Chondrocyte (in vitro differentiated cells): Measurements from ENCODE around the gene TOE1. TPM values are rescaled to one million over a fixed set of nuclear protein-coding genes. Genes with fewer than 3 reads are reported as not detected.

Experiments
- DNase-seq: peaks from one replicate; pipeline ENCODE4 v3.0.0; 2021; ENCODE audit warnings: mixed read lengths, low spot score
- H3K27ac Mint-ChIP-seq: one replicate; pipeline ENCODE4 v1.8.0; 2021; ENCODE audit warnings: mild to moderate bottlenecking, moderate library complexity, mixed read lengths; ENCODE audit not compliant: unreplicated experiment
- H3K27me3 Mint-ChIP-seq: 2 replicates; pipeline ENCODE4 v1.8.0; 2021; ENCODE audit warnings: low read depth, mixed read lengths
- H3K36me3 Mint-ChIP-seq: 2 replicates; pipeline ENCODE4 v1.8.0; 2021; ENCODE audit warnings: low read depth, mixed read lengths
- H3K4me1 Mint-ChIP-seq: 2 replicates; pipeline ENCODE4 v1.8.0; 2021; ENCODE audit warnings: low read depth, mild to moderate bottlenecking, mixed read lengths
- H3K4me3 Mint-ChIP-seq: one replicate; pipeline ENCODE4 v1.8.0; 2021; ENCODE audit warnings: mild to moderate bottlenecking, moderate library complexity, mixed read lengths; ENCODE audit not compliant: unreplicated experiment
- H3K9me3 Mint-ChIP-seq: 2 replicates; pipeline ENCODE4 v1.8.0; 2021; ENCODE audit warnings: low read depth, mixed read lengths
- total RNA-seq: library from RNA; stranded (reverse); gene quantifications from 3 replicates; pipeline ENCODE4 v1.2.1, GENCODE V29; 2021
- TF ChIP-seq, protein P1 (sequence below): fragments of 200-600 bp; sonication (generic); IDR thresholded peaks from 2 replicates; pipeline ENCODE4 v1.5.0; 2021; ENCODE audit warnings: antibody characterized with exemption, mild to moderate bottlenecking, moderate library complexity

The TOE1 gene
- total RNA-seq, 1 donor from 2014 or later: 5.2 TPM

DNA sequence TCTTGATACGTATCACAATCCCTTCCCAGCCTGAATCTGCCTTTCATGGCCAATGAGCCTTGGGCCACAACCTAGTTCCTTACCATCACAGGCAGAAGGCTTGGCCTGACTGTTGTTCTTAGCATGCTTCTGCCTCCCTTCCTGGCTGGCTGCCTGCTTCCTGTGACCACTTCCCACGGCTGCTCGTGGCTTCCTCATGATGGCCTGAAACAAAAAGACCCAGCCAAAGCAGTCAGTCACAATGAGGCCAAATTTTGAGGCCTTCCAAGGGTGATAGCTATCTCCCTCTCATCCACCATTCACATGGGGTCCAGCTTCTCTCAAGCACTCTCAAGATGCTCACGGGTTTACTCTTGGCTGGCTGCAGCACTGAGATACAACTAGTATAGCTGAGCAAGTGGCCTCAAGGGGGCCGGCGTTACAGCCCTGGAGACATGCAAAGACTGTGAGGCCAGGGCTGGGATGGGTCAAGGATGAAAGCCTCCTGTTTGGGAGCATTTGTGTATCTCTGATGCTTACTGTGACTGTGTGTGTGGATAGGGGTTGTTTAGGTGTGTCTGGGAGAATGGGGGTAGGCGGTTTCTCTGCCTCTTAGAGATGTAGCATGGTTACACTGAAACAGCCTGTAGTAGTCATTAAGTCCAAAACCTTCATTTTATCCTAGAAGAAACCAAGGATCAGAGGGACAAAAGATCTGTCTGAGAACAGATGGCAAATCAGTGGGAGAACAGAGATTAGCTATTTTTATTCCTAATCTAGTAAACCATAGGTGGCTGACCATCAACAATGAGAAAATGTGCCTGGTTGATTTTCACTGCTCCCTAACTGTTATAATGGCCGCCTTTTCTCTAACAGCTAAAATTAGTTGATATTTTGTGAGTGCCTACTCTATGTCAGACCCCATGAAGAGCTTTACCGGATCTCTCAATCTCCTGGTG lies 5.4 kb upstream of the TOE1 start:
- no peak overlapping the region for H3K27ac Mint-ChIP-seq
- H3K4me1 Mint-ChIP-seq: peaks cover 7% of the 10 kb centered on the region

DNA sequence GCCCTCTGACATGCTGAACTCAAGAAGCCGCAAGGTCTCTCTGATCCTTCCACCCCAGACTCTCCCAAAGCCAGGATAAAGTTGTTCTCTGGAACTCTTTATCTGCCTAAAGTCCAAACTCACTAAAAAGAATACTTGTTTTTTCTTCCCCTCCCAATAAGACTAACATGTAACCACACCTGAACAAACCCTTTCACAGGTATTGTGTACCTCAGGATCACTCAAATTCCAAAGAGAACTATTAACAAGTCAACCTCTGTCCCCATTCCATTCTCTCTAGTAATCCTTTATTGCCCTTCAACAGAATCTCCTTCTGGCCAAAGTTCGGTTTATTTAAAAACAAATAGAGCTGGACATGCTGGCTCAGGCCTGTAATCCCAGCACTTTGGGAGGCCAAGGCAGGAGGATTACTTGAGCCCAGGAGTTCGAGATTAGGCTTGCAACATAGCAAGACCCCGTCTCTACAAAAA lies 4.1 kb upstream of the TOE1 start:
- no peaks in the 10 kb centered on the region for H3K27me3 Mint-ChIP-seq
- no peaks in the 10 kb centered on the region for H3K9me3 Mint-ChIP-seq
- TF ChIP-seq, protein P1, sequence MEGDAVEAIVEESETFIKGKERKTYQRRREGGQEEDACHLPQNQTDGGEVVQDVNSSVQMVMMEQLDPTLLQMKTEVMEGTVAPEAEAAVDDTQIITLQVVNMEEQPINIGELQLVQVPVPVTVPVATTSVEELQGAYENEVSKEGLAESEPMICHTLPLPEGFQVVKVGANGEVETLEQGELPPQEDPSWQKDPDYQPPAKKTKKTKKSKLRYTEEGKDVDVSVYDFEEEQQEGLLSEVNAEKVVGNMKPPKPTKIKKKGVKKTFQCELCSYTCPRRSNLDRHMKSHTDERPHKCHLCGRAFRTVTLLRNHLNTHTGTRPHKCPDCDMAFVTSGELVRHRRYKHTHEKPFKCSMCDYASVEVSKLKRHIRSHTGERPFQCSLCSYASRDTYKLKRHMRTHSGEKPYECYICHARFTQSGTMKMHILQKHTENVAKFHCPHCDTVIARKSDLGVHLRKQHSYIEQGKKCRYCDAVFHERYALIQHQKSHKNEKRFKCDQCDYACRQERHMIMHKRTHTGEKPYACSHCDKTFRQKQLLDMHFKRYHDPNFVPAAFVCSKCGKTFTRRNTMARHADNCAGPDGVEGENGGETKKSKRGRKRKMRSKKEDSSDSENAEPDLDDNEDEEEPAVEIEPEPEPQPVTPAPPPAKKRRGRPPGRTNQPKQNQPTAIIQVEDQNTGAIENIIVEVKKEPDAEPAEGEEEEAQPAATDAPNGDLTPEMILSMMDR: no peak
- peaks cover 16% of the 10 kb centered on the region for H3K4me1 Mint-ChIP-seq
- peaks cover 3% of the 10 kb centered on the region for H3K36me3 Mint-ChIP-seq
- H3K4me3 Mint-ChIP-seq: no peak overlapping the region
- no peak for DNase-seq
- H3K27ac Mint-ChIP-seq: no peak overlapping the region

More for the DNA sequence above, 5.4 kb upstream of the TOE1 start:
- no peak for DNase-seq
- TF ChIP-seq, protein P1: no peak
- Mint-ChIP-seq H3K4me3 (no peak overlapping the region), H3K36me3 (peaks cover 6% of the 10 kb centered on the region), H3K27me3 (no peaks in the 10 kb centered on the region), H3K9me3 (no peaks in the 10 kb centered on the region)

DNA sequence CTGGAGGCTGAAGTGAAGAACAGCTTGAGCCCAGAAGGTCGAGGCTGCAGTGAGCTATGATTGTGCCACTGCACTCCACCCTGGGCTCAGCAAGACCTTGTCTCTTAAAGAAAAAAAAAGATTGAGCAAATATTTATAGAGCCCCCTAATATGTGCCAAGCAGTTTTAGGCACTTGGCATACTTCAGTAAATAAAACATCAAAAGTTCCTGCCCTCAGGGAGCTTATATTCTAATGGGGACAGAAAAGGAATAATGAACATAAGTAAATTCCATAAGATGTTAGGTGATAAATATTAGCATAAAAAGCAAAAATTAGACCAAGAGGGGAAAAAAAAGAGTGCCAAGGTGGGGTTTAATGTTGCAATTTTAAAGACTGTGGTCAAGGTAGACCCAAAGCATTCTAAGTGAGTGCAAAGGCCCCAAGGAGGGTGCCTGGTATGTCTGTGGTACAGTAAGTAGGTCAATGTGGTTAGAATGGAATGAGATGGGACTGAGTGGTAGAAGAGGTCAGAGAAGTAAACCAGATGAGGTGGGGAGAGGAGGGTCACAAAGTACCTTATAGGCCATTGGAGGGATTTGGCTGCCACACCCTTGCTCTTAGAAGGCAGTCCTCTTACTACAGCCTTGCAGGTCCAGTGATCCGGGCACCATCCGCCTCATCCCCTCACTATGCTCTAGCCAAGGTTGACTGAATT lies 2.2 kb upstream of the TOE1 start:
- Mint-ChIP-seq H3K36me3 (no peaks in the 10 kb centered on the region), H3K4me1 (peaks cover 26% of the 10 kb centered on the region), H3K4me3 (no peak overlapping the region), H3K9me3 (no peaks in the 10 kb centered on the region), H3K27ac (no peak overlapping the region), H3K27me3 (no peaks in the 10 kb centered on the region)
- TF ChIP-seq, protein P1: no peak
- no peak for DNase-seq

DNA sequence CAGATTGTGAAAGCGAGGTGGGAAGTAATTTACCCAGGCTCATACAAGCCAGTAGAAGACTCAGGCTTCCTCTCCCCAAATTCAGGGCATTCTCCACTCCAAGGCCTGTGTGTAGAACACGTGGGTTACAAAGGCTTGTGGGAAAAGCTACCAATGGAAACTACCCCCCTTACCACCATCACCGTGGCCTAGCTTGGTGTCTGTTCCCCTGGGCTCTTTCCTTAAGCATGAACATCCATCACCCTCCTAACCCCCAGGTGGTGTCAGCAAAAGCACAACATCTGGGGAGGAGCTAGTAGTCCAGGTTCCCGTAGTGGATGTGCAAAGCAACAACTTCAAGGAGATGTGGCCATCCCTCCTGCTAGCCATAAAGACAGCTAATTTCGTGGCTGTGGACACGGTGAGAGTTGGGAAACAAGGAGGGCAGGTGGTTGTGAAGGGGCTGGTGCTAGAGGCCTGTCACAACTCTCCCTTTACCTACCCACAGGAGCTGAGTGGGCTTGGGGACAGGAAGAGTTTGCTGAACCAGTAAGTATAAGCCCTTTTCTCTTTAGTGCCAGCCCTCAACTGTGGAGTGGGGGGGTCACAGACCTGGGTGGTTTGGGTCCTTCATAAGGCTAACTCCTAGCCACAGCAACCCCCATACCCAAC lies 971 bp downstream of the TOE1 start:
- H3K27ac Mint-ChIP-seq: peak overlapping the region; percentile 100

More for the DNA sequence above, 971 bp downstream of the TOE1 start:
- Mint-ChIP-seq H3K4me1 (peaks cover 26% of the 10 kb centered on the region), H3K4me3 (peak overlapping the region; percentile 100), H3K9me3 (no peaks in the 10 kb centered on the region), H3K36me3 (peaks cover 5% of the 10 kb centered on the region), H3K27me3 (no peaks in the 10 kb centered on the region)
- no peak for DNase-seq
- TF ChIP-seq, protein P1: no peak
